ENCODE measurements around the gene SIGLEC15.

DNA sequence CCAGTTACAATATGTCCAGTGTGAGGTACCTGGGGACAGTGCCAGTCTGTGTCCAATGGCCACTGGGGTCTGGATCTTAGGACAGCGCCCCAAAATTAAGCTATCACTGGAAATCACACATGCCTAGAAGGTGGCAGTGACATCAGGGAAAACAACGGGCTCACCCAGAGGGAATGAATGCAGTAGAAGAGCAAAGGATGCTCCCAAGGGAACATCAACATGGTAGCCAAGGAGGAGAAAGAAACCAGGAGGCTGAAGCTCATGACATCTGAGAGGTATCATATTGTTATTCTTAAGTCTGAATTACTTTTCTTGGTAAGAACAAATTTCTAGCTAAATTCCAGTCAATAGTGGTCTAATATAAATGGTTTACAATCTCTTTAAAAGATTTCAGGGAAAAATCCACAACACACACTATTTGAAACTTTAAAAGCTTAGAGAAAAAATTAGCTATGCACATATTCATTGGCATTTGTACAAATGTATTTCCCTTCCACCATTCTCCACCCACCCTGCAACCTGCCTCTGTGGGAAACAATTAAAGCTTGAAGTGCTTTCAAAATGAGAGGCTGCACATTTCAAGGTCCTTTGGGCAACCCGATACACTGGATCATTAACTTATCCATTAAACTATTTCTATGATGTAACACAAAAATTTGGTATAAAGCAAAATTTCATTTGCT, 55.5 kb downstream of the SIGLEC15 start:
- TF ChIP-seq, protein P1, sequence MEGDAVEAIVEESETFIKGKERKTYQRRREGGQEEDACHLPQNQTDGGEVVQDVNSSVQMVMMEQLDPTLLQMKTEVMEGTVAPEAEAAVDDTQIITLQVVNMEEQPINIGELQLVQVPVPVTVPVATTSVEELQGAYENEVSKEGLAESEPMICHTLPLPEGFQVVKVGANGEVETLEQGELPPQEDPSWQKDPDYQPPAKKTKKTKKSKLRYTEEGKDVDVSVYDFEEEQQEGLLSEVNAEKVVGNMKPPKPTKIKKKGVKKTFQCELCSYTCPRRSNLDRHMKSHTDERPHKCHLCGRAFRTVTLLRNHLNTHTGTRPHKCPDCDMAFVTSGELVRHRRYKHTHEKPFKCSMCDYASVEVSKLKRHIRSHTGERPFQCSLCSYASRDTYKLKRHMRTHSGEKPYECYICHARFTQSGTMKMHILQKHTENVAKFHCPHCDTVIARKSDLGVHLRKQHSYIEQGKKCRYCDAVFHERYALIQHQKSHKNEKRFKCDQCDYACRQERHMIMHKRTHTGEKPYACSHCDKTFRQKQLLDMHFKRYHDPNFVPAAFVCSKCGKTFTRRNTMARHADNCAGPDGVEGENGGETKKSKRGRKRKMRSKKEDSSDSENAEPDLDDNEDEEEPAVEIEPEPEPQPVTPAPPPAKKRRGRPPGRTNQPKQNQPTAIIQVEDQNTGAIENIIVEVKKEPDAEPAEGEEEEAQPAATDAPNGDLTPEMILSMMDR (IDR thresholded peaks at IDR 0.05; ENCODE audit: low read depth, low read length): no peak
- TF ChIP-seq EZH2phosphoT487 (IDR thresholded peaks at IDR 0.05; ENCODE audit: low read depth): no peak
